Stimulated activated CD4-positive, alpha-beta T cell treated with anti-CD3 and anti-CD28 coated beads, Interleukin-12 subunit alpha, Interleukin-12 subunit beta, amount 100 ng/mL, for 4 hours (primary cell): ENCODE results near the gene POLL.
"Not testable (repeated sequence)": the region's sequence is repeated elsewhere in the genome, so short reads cannot be mapped to it uniquely, and the experiment has no call there.

Experiments
- DNase-seq: peaks from one replicate; pipeline ENCODE4 v3.0.0-alpha.2; 2020

Gene POLL

GRCh38 chr10:101611096-101611905 lies 23.2 kb upstream of the POLL start:
- no peak for DNase-seq

- no peak for DNase-seq
Observed at GRCh38 chr10:101609481-101609880, 21.4 kb upstream of the POLL start.

- no peak for DNase-seq
Observed at GRCh38 chr10:101607124-101607523, 19.1 kb upstream of the POLL start.

GRCh38 chr10:101602761-101603398 lies 14.8 kb upstream of the POLL start:
- DNase-seq = peak; percentile 66

DNA sequence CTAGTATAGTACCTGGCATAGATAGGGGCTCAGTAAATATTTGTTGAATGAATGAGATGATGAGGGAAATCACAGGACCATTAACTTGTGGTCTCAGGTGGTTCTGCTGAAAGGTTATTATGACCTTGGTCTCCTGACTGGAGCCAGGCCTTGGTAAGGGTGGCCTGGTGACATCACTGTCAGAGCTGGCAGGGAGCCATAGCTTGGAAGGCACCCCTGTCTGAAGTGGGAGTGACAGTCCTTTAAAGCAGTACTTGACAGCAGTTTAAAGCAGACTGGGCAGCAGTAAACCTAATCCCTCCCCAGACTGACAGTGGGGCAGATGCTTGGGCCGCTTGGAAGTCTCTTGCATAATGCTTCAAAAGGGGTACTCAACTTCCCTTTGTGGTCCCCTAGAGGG lies 13.5 kb upstream of the POLL start:
- no peak for DNase-seq

- DNase-seq = no peak
Observed at GRCh38 chr10:101597091-101597900, 9.2 kb upstream of the POLL start.

DNA sequence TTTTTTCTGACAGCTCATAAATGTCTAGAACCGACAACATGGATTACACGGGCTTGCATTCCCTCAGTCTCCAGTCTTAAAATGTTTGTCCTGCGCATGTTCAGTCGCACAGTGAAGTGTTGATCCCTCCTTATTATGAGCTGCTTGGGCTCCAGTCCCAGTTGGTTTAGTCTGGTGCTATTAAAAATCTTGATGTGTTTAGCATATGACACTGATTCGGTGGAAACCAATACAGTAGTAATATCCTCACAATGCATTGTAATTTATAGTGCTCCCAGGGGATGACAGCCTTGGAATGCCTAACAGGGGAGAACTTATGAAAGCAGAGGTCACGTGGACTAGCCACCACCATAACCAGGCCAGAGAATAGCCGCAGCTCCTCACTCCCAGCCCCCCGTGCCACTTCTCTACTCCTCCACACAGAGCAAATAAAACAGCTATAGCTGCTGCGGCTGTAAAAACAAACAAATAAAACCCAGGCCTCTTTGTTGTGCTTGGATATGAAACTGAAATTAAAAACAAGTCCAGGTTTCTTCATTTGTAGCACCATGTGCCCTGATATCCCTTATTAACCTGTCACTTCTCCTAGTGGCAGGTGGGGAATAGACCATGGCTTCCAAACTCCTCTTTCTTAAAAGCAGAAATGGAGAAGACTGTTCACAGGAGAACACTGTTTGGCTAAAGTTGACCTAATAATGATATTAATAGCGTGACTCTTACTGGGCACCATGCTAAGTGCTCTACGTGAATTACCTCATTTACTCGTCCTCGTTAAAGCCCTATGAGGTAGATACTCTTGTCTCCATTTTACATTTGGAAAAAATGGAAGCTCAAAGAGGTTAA lies 7.8 kb upstream of the POLL start:
- DNase-seq = no peak

DNA sequence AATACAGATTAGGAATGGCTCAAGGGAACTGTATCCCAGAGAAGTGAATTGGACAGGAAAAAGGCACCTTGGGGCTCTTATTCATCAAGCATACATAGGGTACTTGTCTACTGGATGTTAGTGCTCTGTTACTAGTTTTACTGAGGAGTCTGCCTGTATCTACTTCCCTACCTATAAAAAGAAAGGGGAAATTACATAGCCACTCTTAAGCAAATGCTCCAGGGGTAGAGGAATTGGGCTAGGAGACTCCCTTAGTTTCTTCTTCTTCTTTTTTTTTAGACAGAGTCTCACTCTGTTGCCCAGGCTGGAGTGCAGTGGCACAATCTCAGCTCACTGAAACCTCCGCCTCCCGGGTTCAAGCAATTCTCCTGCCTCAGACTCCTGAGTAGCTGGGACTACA lies 5.3 kb upstream of the POLL start:
- not testable (repeated sequence) for DNase-seq

DNA sequence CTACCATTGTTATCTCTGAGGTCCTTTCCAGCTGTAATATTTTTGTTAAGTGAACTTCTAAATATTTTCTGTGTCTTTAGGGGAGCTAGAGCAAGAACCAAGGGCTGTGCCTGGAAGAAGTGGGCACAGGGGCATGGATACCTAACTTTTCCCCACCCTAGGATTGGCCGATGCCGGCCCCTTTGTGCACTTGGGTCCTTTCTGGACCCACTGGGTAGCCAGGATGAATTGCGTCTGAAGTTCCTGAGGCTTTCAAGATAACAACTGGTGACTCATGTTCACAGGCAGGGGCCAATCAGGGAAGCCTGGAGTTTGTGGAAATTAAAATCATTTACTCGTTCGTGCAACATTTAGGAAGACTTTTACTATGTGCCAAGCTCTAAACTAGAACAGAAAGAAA lies 822 bp upstream of the POLL start:
- DNase-seq = no peak

- DNase-seq = no peak
Observed at GRCh38 chr10:101585841-101586240, 2.2 kb downstream of the POLL start.

- DNase-seq = no peak
Observed at GRCh38 chr10:101580486-101581399, 7.3 kb downstream of the POLL start.

DNA sequence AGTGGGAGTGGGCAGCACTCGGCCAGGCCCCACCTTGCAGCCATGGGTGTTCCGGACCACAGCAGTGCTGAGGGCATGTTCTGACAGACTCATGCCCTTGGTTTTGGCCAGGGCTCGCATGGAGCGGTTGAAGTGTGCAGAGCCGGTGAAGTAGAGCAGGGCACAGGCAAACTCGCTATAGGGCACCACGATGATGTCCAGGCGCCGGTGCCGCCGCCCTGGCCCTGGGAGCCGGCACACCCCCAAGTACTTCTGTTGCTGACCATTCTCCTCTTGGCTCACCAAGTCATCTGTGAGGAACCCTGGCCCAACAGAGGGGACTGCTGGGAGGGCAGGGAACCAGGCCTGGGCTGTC lies 8.6 kb downstream of the POLL start:
- DNase-seq = no peak

DNA sequence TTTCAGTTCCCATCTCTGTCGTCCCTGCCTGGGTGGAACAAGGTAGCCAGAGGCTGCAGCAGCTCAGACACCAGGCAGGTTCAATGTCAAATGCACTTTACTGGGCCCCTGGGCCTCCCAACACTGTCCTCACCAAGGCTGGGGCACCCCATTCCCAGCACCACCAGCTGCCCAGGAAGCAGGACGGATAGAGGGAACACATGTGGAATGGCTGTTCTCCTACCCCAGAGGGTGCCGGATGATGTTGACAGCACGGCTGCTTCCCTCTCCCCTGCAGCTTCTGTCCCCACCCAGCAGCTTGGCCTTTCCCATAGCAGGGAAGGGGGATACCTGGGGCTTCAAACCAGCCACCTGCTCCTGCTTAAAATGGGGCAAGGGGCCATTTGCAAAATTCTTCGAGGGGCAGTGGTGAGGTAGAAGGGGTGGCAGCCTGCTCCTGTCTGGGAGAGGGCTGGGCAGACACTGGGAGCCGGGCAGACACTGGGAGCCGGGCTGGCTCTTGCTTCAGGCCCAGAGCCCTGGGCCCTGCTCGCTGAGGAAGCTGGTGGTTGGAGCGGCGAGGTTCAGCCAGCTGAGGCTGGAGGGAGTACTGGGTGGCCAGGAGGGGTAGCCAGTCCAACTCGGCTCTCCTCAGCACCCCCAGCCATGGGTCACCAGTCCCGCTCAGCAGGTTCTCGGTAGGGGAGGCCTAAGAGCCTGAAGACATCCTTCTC lies 9.1 kb downstream of the POLL start:
- DNase-seq = no peak

GRCh38 chr10:101578192-101578591 lies 9.9 kb downstream of the POLL start:
- DNase-seq = no peak

DNA sequence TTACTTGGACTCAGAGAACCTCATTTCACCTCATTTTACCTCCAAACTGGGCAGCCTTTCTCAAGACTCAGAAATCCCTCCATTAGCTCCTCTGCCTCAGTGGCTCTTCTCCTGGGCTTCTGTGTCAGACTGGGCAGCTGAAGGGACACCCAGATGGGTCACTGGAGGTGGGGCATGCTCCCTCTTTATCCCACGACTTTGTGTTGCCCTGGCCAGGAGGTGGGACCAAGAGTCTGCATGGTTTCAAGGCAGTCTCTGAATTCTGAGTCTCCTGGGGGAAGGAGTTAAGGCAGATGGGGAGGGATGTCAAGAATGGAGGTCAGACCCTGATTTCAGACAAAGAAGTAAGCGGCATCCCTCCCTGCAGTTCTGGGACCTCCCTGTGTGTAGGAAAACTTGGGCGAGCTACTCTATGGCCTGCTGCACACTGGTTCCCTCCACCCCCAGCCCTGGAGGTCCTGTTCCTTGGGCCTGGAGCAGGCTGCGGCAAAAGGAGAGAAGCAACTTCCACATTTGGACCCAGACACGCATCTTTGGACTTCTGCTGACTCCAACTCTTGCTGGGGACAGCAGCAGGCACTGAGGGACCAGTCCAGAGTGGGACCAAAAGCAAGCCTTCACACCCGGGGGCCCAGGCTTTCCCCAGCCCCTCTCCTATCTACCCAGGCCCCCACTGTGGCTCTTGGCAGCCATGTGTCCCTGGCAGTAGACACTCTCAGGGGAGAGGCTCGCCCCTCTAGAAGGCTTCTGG lies 10.8 kb downstream of the POLL start:
- no peak for DNase-seq

DNA sequence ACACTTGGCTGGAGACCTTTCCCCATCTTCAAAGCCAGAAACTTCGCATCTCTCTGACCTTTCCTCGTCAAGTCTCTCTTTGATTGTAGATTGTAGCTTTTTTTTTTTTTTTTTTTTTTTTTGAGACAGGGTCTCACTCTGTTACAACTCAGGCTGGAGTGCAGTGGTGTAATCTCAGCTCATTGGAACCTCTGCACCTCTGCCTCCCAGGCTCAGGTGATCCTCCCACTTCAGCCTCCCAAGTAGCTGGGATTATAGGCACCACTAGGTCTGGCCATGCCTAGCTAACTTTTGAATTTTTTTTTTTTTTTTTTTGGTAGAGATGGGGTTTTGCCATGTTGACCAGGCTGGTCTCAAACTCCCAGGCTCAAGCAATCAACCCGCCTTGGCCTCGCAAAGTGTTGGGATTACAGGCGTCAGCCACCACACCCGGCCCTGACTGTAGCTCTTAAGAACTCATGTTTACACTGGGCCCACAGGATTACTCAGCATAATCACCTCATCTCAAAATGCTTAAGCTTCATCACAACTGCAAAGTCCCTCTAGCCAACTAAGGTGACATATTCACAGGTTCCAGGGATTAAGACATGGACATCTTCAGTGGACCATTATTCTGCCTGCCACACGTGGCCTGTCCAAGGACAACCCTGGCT lies 11.7 kb downstream of the POLL start:
- no peak for DNase-seq

DNA sequence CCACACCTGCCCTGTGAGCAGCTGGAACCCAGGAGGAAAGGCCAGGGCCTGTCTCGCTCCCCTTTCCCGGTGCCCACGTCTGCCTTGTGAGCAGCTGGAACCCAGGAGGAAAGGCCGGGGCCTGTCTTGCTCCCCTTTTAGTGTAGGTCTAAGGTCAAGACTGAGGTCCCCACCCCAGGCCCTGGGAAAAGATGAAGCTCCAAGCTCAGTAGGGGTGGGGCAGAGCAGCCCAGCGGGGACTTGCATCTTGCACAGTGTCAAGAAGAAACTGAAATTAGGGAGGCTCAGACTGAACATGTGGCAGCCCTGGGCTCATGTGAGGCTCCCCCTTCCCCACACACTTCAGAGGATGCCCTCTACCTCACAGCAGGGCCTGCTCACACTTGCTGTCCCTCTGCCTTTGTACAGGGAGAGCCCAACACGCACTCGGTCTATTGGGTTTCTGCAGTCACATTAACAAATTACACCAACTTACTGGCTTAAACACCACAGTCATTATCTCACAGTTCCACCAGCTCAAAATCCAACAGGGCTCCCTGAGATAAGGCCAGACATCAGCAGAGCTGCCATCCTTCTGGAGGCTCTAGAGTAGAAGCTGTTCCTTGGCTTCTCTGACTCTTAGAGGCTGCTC lies 12.4 kb downstream of the POLL start:
- DNase-seq = no peak

GRCh38 chr10:101575091-101575490 lies 13.0 kb downstream of the POLL start:
- DNase-seq = no peak
